BLaER1 treated with 17β-estradiol and CSF1 and Interleukin-3, amounts not matched to agents 10 nM and 100 nM (cell line): ENCODE measurements around the gene LRRC61.

Experiments used
- H3K27ac ChIP-seq, 11 experiments: shearing (Covaris generic); formaldehyde crosslinking; 2 replicates each; pipeline ENCODE4 v1.8.1; 2022
- H3K27me3 ChIP-seq, 11 experiments: shearing (Covaris generic); formaldehyde crosslinking; 2 replicates each; pipeline ENCODE4 v1.8.1; 2022
- H3K36me3 ChIP-seq, 11 experiments: shearing (Covaris generic); formaldehyde crosslinking; 2 replicates each; pipeline ENCODE4 v1.8.1; 2022
- H3K4me1 ChIP-seq, 10 experiments: shearing (Covaris generic); formaldehyde crosslinking; 2 replicates each; pipeline ENCODE4 v1.8.1; 2022
- H3K4me2 ChIP-seq, 11 experiments: shearing (Covaris generic); formaldehyde crosslinking; 2 replicates each; pipeline ENCODE4 v1.8.1; 2022
- H3K4me3 ChIP-seq, 10 experiments: shearing (Covaris generic); formaldehyde crosslinking; 2 replicates each; pipeline ENCODE4 v1.8.1; 2022
- H3K9ac ChIP-seq, 11 experiments: shearing (Covaris generic); formaldehyde crosslinking; 2 replicates each; pipeline ENCODE4 v1.8.1; 2022
- H3K9me3 ChIP-seq, 11 experiments: shearing (Covaris generic); formaldehyde crosslinking; replicated peaks in 1 of 11; 2 replicates each; pipeline ENCODE4 v1.8.1; 2022
- H4K20me1 ChIP-seq, 11 experiments: shearing (Covaris generic); formaldehyde crosslinking; 2 replicates each; pipeline ENCODE4 v1.8.1; 2022
- Cebpa-rat ChIP-seq, 11 experiments: shearing (Covaris generic); IDR thresholded peaks; 2 replicates each; pipeline ENCODE4 v1.8.1; 2022

The LRRC61 gene

DNA sequence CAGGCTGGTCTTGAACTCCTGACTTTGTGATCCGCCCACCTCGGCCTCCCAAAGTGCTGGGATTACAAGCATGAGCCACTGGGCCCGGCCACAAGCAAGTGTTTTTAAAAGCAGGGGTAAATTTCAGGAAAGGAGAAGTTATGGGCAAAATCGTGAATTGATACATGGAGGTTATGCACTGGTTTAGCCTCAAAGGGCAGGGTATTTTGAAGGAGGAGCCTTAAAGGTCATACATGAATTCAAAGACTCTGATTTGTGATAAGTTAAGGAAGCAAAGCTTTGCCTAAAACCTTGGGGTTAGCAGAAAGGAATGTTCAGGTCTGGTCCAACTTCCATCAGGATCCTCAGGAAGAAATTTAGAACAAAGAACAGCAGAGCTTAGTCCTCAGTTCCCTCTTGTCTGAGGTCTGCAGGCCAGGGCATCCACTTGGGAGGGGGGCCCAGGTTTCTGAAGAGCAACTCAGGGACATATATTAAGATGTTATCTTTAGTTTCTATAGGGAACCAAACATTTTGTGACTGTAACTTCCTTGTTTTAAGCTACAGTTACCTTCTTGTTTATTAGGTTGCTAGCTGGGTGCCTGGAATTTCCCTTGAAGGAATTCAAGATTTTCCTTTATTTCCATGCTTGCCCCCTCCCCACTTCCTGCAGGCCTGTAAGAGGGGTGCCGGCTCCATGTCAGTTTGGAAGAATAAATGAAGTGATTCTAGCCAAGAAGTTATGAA is 42.7 kb downstream of the LRRC61 start:
- peak overlapping the region; percentile 21 to 99 (median 64); a peak in 21 of 22 replicates for H3K27ac ChIP-seq
- peaks cover 58 to 77% (median 71%) of the 10 kb centered on the region in 10 experiments for H3K4me1 ChIP-seq
- peaks cover 12 to 18% (median 13%) of the 10 kb centered on the region in 11 experiments; a peak in 17 of 22 replicates for H4K20me1 ChIP-seq
- no peaks in the 10 kb centered on the region for H3K9me3 ChIP-seq
- no peak for TF ChIP-seq Cebpa-rat (IDR thresholded peaks at IDR 0.05)
- peaks cover 0 to 12% (median 6%) of the 10 kb centered on the region in 11 experiments; a peak in 18 of 22 replicates for H3K36me3 ChIP-seq
- peak overlapping the region in 7 of 11 experiments; percentile 5 to 67 (median 26); a peak in 10 of 22 replicates for H3K9ac ChIP-seq
- no peaks in the 10 kb centered on the region for H3K27me3 ChIP-seq
- no peak overlapping the region for H3K4me3 ChIP-seq
- H3K4me2 ChIP-seq: peak overlapping the region; percentile 4 to 96 (median 27); a peak in 16 of 22 replicates

DNA sequence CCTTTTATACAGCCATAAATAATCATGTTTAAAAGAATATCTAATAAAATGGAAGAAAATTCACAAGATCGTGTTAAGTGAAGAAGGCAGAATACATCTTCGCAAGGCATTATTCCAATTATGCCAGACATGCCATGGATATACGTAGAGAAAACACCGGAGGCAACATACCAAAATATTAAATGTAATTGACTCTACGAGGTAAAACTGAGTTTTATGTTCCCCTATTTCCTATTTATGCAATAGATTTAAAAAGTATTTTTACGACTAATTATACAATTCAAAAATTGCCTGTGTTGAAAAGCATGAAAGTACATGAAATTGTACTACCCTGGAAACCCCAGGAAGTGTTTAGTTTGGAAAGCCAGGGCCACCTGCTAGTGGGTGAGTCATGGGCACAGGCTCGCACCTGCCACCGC is 44.5 kb downstream of the LRRC61 start:
- H3K27me3 ChIP-seq: no peaks in the 10 kb centered on the region
- peak overlapping the region; percentile 79 to 99 (median 88) for H3K4me3 ChIP-seq
- peaks cover 28 to 36% (median 32%) of the 10 kb centered on the region in 11 experiments; a peak in 20 of 22 replicates for H4K20me1 ChIP-seq
- H3K9ac ChIP-seq: peak overlapping the region; percentile 92 to 97 (median 95)
- H3K4me1 ChIP-seq: peaks cover 59 to 86% (median 73%) of the 10 kb centered on the region in 10 experiments
- peak overlapping the region; percentile 90 to 100 (median 99) for H3K27ac ChIP-seq
- H3K4me2 ChIP-seq: peak overlapping the region; percentile 90 to 100 (median 98)
- no peak for TF ChIP-seq Cebpa-rat (IDR thresholded peaks at IDR 0.05)
- no peaks in the 10 kb centered on the region for H3K9me3 ChIP-seq
- H3K36me3 ChIP-seq: peaks cover 17 to 31% (median 25%) of the 10 kb centered on the region in 11 experiments

DNA sequence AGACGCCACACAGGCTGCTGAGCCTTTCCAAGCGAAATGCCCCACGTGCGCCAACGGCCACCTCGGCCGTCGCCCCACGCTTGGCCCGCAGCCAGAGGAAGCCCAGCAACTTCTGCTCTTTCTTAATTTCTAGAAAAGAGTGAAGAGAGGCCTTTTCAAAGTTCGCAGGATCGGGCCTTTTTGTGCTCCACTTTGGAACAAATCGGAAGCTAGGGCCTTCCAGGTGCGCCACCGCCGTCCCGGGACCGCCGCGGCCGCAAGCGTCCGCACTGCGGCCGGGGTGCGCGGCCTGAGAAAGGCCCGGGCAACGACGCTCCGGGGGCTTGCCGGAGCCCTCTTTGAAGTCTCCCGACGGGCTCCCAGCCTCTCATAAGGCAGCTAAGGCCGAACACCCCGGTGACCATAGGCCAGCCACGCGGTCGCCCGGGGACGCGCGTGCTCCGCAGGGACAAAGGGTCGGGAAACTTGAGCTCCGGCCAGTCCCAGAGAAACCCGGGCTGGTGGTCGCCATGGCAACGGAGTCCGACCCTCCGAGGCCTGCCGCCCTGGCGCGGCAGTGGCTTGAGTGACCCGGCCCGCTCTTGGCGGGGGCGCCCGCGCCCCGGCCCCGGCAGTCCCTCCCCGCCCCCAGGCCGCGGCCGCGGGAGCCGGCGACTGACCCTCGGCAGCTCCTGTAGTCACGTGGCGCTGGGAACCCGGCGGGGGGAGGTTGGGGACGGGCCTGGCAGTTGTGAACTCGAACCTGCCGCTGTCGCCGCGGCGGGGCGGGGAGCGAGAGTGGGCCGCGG is 45.1 kb downstream of the LRRC61 start, which contains the start of gene REPIN1:
Gene REPIN1, plus strand, starts transcription at position 727 of the 788 bp plus-strand sequence. CDS start 890 bp downstream, outside the sequence.
- Histone ChIP-seq H3K27me3 (no peaks in the 10 kb centered on the region), H3K4me3 (peak within 1 kb of the TSS; percentile 79 to 99 (median 88)), H3K9ac (peak within 1 kb of the TSS; percentile 92 to 97 (median 95)), H3K4me2 (peak within 1 kb of the TSS; percentile 90 to 100 (median 98)), H3K9me3 (no peaks in the 10 kb centered on the region), H3K36me3 (peaks cover 23 to 37% (median 31%) of the 10 kb centered on the region in 11 experiments), H3K4me1 (peaks cover 58 to 86% (median 73%) of the 10 kb centered on the region in 10 experiments), H3K27ac (peak within 1 kb of the TSS; percentile 90 to 100 (median 99)), H4K20me1 (peaks cover 34 to 42% (median 38%) of the 10 kb centered on the region in 11 experiments; a peak in 20 of 22 replicates)
- TF ChIP-seq Cebpa-rat (IDR thresholded peaks at IDR 0.05): no peak

DNA sequence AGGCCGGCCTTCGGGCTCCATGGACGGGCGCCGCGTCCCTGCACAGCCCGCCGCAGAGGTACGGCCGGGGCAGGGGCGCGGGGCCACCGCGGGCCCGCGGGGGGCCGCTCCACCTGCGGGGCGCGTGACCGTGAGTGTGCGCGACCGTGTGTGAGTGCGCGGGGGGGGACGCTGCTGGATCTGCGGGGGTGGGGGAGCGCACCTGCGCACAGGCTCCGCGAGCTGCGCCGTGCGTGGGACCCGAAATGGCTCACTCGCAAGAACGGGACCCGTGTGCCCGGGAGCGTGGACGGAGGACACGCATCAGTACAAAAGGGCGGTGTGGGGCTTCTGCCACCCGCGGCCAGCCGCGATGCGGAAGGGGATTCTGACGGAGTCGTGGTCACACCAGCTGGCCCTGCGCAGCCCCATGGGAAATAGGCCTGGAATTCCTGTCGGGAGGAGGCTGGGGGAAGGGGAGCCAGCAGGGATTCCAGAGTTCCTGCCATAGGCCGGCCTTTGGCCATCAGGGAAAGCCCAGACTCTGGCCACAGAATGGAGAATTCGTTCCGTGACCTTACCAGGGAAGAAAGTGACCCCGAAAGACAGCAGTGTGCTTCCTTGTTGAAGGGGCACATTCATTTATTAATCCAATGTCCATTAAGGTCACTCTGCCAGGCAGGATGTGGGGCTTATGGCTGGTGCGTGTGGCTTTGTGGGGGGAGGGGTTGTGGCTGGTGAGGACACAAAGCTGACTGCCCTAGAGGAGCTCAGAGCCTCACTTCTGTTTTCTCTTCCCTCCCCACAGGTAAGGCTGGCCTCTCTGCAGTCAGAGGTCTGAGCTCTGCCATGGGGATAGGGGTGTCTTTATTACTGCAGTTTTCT is 46.0 kb downstream of the LRRC61 start:
- Histone ChIP-seq H4K20me1 (peaks cover 42 to 50% (median 46%) of the 10 kb centered on the region in 11 experiments; a peak in 20 of 22 replicates), H3K4me3 (peak overlapping the region; percentile 79 to 99 (median 88)), H3K4me2 (peak overlapping the region; percentile 90 to 100 (median 98)), H3K9me3 (no peaks in the 10 kb centered on the region), H3K27ac (peak overlapping the region; percentile 90 to 100 (median 99)), H3K4me1 (peaks cover 51 to 86% (median 73%) of the 10 kb centered on the region in 10 experiments), H3K36me3 (peaks cover 31 to 45% (median 39%) of the 10 kb centered on the region in 11 experiments), H3K27me3 (no peaks in the 10 kb centered on the region), H3K9ac (peak overlapping the region; percentile 92 to 97 (median 95))
- no peak for TF ChIP-seq Cebpa-rat (IDR thresholded peaks at IDR 0.05)

DNA sequence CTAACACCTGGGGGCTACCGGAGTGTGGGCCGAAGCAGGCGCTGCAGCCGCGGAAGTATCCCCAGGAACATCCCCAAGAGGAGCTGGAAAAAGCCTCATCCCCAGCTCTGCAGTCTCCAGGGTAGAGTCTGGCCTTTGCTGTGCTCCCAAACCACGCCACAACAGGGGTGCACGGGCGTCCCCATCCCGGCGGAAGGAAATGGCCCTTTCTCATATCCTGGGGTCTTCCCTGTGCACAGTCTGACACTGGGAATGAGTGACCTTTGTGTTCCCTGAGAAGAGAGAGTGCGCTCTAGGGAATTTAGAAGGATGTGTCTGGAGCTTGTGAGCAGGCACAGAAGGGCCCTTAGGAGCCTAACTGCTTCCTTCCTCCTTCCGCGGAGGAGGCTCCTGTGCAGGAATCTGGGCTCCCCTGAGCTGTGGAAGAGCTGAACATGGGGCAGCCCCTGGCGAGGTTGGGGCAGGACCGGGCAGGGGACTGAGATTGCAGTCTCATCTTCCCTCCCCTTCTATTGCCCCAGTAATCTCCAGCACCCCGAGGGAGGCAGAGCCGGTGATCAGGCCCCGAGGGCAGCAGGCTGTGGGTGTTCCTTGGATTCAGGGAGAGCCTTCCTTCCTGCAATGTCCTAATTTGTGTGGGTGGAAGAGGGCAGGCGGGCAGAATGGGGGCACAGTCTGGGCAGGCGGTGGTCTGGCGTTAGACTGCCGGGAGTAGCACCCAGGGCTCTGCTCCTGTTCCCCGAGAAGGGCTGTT is 46.8 kb downstream of the LRRC61 start:
- peaks cover 37 to 53% (median 46%) of the 10 kb centered on the region in 11 experiments for H3K36me3 ChIP-seq
- peaks cover 55 to 82% (median 72%) of the 10 kb centered on the region in 10 experiments for H3K4me1 ChIP-seq
- peak overlapping the region; percentile 90 to 100 (median 99); a peak in 21 of 22 replicates for H3K27ac ChIP-seq

DNA sequence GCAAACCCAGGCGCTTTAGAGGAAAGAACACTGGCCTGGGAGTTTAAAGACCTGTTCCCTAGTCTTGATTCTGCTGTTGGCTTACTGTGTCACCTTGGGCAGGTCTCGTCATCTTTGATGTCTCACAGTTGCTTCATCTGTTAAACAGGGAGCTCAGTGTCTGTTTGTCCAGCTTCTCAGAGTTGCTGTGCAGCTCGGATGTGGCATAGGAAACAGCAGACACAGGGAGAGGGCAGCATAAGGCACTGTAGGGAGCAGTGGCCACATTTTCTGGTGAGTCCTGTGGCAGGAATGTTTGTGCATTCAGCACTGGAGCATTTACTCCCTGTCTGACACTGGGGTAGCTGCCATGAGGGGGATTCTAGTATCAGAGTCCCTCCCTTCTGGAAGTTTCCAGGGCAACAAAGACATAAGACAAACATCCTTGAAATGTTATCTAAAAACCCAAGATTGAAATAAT is 47.5 kb downstream of the LRRC61 start:
- peaks cover 37 to 57% (median 49%) of the 10 kb centered on the region in 11 experiments for H3K36me3 ChIP-seq
- peaks cover 53 to 81% (median 67%) of the 10 kb centered on the region in 10 experiments for H3K4me1 ChIP-seq
- H3K27me3 ChIP-seq: no peaks in the 10 kb centered on the region
- peak overlapping the region; percentile 92 to 97 (median 95) for H3K9ac ChIP-seq
- no peak for TF ChIP-seq Cebpa-rat (IDR thresholded peaks at IDR 0.05)
- peak overlapping the region in 9 of 10 experiments; percentile 79 to 99 (median 89); a peak in 17 of 20 replicates for H3K4me3 ChIP-seq
- peaks cover 46 to 59% (median 54%) of the 10 kb centered on the region in 11 experiments; a peak in 20 of 22 replicates for H4K20me1 ChIP-seq
- H3K27ac ChIP-seq: peak overlapping the region in 8 of 11 experiments; percentile 96 to 100 (median 99); a peak in 11 of 22 replicates
- no peaks in the 10 kb centered on the region for H3K9me3 ChIP-seq
- H3K4me2 ChIP-seq: peak overlapping the region; percentile 90 to 100 (median 98)

More for the DNA sequence above, 46.8 kb downstream of the LRRC61 start:
- Histone ChIP-seq H3K27me3 (no peaks in the 10 kb centered on the region), H3K9ac (peak overlapping the region; percentile 92 to 97 (median 95)), H3K9me3 (no peaks in the 10 kb centered on the region), H4K20me1 (peaks cover 46 to 58% (median 53%) of the 10 kb centered on the region in 11 experiments; a peak in 20 of 22 replicates), H3K4me3 (peak overlapping the region; percentile 79 to 99 (median 88)), H3K4me2 (peak overlapping the region; percentile 90 to 100 (median 98))
- TF ChIP-seq Cebpa-rat (IDR thresholded peaks at IDR 0.05): no peak
